Measurements from ENCODE around the gene DPH2.
A peak's percentile ranks its signal among the peaks of the same experiment; 100 is the strongest.

The DPH2 gene

DNA sequence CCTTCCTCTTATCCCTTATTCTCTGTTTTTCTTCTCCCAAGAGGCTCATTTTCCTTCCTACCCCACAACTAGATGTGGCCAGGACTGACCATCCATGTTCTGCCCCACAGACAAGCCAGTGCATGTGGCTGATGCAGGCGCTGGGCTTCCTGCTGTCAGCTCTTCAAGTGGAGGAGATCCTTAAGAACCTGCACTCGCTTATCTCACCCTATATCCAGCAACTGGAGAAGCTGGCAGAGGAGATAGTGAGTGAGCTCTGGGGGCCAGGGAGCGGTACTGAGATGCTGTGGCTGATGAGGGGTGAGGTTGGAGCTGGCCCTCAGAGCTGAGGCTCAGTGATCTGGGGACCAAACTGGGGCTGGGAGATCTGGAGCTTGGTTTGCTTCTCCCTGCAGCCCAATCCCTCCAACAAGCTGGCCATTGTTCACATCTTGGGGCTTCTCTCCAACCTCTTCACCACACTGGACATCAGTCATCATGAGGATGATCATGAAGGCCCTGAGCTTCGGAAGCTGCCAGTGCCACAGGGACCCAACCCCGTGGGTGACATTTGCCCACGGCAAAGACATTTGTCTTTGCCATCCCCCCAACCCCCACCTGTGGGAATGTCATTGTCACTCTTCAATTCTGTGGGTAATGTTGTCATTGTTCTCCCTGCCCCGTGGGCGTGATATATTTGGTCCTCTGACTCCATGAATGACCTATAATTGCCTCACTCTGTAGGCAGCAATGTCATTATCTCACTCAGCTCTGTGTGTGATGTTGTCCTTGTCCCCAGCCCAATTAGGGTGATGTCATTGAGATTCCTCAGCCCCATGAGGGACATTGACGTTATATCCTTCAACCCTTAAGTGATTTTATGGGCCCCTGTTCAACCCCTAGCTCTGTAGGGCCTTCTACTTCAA is 11.2 kb upstream of the DPH2 start:
- H3K4me2 ChIP-seq (ENCODE audit: low read length): no peak overlapping the region
- no peaks in the 10 kb centered on the region for H3K9me3 ChIP-seq (replicated peaks; ENCODE audit: low read length)
- no peaks in the 10 kb centered on the region for H3K4me1 ChIP-seq (ENCODE audit: control insufficient read depth, insufficient read depth, low read length)
- peaks cover 51% of the 10 kb centered on the region for H3K36me3 ChIP-seq (ENCODE audit: insufficient read depth, low read length)
- H3K4me3 ChIP-seq (ENCODE audit: low read length): no peak overlapping the region
- H3K9ac ChIP-seq (ENCODE audit: low read depth, low read length): no peak overlapping the region
- no peaks in the 10 kb centered on the region for H3K27me3 ChIP-seq (ENCODE audit: control insufficient read depth, insufficient read depth, low read length)

DNA sequence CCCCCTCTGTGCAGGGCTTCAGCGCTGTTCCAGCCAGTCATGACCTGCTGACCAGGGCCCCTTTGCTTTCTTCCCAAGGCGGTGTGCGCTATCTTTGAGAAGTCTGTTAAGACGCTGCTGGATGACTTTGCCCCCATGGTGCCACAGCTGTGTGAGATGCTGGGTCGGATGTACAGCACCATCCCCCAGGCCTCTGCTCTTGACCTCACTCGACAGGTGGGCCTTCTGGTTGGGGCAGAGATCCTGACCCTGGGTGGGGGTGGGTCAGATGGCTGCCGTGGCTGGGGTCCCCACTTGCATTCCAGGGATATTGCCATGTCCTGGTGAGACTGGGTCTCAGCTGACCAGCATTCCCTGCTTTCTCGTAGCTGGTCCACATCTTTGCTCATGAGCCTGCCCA is 9.0 kb upstream of the DPH2 start:
- H3K4me1 ChIP-seq (ENCODE audit: control insufficient read depth, insufficient read depth, low read length): no peaks in the 10 kb centered on the region
- no peak overlapping the region for H3K4me3 ChIP-seq (ENCODE audit: low read length)
- H3K9ac ChIP-seq (ENCODE audit: low read depth, low read length): no peak overlapping the region
- no peak overlapping the region for H3K4me2 ChIP-seq (ENCODE audit: low read length)
- H3K36me3 ChIP-seq (ENCODE audit: insufficient read depth, low read length): peaks cover 62% of the 10 kb centered on the region
- no peaks in the 10 kb centered on the region for H3K9me3 ChIP-seq (replicated peaks; ENCODE audit: low read length)
- no peaks in the 10 kb centered on the region for H3K27me3 ChIP-seq (ENCODE audit: control insufficient read depth, insufficient read depth, low read length)

DNA sequence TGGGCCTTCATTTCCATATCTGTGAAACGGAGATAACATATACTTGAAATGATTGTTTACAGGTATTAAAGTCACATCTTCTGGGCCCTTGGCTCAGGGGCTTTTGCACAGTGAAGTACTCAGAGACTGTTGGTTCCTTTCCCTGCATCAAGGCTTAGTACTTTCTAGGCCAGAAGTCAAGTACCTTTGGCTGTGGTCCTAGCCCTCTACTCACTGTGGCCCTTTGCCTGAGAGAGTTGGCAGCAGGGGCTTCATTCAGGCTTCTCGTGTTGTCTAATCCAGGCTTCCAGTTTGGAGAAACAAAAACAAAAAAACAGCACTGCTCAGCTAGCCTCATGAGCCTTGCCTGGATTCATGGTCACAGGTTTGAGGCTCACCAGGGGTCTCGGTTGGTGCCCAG is 8.1 kb upstream of the DPH2 start:
- Histone ChIP-seq H3K9me3 (replicated peaks; ENCODE audit: low read length) (no peaks in the 10 kb centered on the region), H3K36me3 (ENCODE audit: insufficient read depth, low read length) (peaks cover 62% of the 10 kb centered on the region), H3K27me3 (ENCODE audit: control insufficient read depth, insufficient read depth, low read length) (no peaks in the 10 kb centered on the region), H3K4me2 (ENCODE audit: low read length) (no peak overlapping the region), H3K4me3 (ENCODE audit: low read length) (no peak overlapping the region), H3K4me1 (ENCODE audit: control insufficient read depth, insufficient read depth, low read length) (no peaks in the 10 kb centered on the region), H3K9ac (ENCODE audit: low read depth, low read length) (no peak overlapping the region)

DNA sequence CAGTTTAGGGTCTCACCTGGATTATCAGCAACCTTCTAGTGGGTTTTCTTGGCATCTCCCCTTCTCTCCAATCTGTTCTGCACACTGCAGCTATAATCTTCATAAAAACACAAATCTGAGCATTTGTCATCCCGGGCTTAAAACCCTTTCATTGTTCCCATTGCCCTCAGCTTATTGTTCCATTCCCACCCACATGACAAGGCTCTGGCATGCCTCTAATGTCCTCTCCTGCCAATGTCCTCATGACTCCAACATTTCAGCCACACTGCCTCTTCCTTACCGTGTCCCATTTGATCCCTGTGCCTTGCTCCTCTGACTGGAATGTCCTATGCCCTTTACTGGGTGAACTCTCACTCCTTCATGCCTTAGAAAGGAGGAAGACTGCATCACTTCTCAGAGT is 7.5 kb upstream of the DPH2 start:
- H3K9me3 ChIP-seq (replicated peaks; ENCODE audit: low read length): no peaks in the 10 kb centered on the region
- H3K36me3 ChIP-seq (ENCODE audit: insufficient read depth, low read length): peaks cover 55% of the 10 kb centered on the region
- no peak overlapping the region for H3K4me2 ChIP-seq (ENCODE audit: low read length)
- no peak overlapping the region for H3K4me3 ChIP-seq (ENCODE audit: low read length)
- no peaks in the 10 kb centered on the region for H3K27me3 ChIP-seq (ENCODE audit: control insufficient read depth, insufficient read depth, low read length)
- H3K9ac ChIP-seq (ENCODE audit: low read depth, low read length): no peak overlapping the region
- H3K4me1 ChIP-seq (ENCODE audit: control insufficient read depth, insufficient read depth, low read length): no peaks in the 10 kb centered on the region

DNA sequence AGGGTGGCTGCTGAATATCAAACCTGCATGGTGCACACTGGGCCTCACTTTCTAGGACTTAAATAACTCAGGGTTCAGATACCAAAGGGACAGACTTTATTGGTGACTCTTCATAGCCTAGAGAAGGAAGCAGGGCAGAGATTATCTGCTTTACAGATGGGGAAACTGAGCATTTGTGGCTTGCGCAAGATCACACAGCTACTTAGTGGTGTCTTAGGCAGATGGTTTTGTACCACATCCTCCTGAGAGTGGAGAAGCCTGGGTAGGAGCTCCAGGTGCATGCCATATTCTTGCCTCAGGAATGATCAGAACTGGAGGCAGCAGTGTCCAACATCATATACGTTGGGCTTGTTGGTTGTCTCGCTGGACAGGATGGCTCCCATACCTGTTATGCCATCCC is 6.8 kb upstream of the DPH2 start:
- Histone ChIP-seq H3K4me2 (ENCODE audit: low read length) (no peak overlapping the region), H3K4me1 (ENCODE audit: control insufficient read depth, insufficient read depth, low read length) (no peaks in the 10 kb centered on the region), H3K9ac (ENCODE audit: low read depth, low read length) (no peak overlapping the region), H3K4me3 (ENCODE audit: low read length) (no peak overlapping the region), H3K9me3 (replicated peaks; ENCODE audit: low read length) (no peaks in the 10 kb centered on the region), H3K27me3 (ENCODE audit: control insufficient read depth, insufficient read depth, low read length) (no peaks in the 10 kb centered on the region), H3K36me3 (ENCODE audit: insufficient read depth, low read length) (peaks cover 53% of the 10 kb centered on the region)

DNA sequence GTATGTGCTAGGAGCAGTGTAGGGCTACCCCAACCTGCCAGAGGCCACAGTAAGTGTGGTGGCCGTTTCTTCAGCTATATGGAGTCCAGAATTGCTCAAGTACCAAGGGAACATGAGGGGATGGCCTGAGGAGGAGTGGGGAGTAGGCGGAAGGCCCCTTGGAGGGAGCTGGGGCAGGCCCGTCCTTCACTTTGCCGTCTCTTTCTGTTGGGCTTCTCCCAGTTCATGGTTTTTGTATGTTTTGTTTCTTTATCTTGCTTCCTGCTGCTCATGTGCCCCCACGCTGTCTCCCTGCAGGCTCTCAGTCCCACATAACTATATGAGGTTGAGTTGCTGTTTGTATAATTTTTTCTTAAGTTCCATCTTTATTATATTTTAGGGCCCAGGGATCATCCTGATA is 5.9 kb upstream of the DPH2 start:
- Histone ChIP-seq H3K9ac (ENCODE audit: low read depth, low read length) (no peak overlapping the region), H3K4me3 (ENCODE audit: low read length) (no peak overlapping the region), H3K4me2 (ENCODE audit: low read length) (no peak overlapping the region), H3K9me3 (replicated peaks; ENCODE audit: low read length) (no peaks in the 10 kb centered on the region), H3K36me3 (ENCODE audit: insufficient read depth, low read length) (peaks cover 47% of the 10 kb centered on the region), H3K4me1 (ENCODE audit: control insufficient read depth, insufficient read depth, low read length) (no peaks in the 10 kb centered on the region), H3K27me3 (ENCODE audit: control insufficient read depth, insufficient read depth, low read length) (no peaks in the 10 kb centered on the region)

DNA sequence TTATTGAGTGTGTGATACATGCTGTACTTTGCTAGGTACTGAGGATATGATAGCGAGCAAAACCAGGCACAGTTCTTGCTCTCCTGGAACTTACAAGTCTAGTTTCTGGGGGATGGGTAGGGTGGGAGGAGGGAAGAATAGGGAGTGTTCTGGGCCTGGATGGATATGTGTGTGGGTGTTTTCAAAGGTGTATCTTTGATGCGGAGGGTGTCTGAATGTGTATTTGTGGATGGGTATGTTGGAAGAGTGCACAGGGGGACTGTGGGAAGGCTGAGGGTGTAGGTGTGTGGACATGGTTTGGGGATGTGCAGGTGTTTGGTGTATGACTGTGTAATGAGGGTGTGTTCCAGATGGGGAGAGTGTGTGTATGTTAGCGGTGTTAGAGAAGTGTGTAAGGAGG is 4.5 kb upstream of the DPH2 start:
- H3K4me1 ChIP-seq (ENCODE audit: control insufficient read depth, insufficient read depth, low read length): no peaks in the 10 kb centered on the region
- no peak overlapping the region for H3K9ac ChIP-seq (ENCODE audit: low read depth, low read length)
- no peaks in the 10 kb centered on the region for H3K27me3 ChIP-seq (ENCODE audit: control insufficient read depth, insufficient read depth, low read length)
- no peaks in the 10 kb centered on the region for H3K9me3 ChIP-seq (replicated peaks; ENCODE audit: low read length)
- H3K4me3 ChIP-seq (ENCODE audit: low read length): no peak overlapping the region
- peaks cover 36% of the 10 kb centered on the region for H3K36me3 ChIP-seq (ENCODE audit: insufficient read depth, low read length)
- no peak overlapping the region for H3K4me2 ChIP-seq (ENCODE audit: low read length)

DNA sequence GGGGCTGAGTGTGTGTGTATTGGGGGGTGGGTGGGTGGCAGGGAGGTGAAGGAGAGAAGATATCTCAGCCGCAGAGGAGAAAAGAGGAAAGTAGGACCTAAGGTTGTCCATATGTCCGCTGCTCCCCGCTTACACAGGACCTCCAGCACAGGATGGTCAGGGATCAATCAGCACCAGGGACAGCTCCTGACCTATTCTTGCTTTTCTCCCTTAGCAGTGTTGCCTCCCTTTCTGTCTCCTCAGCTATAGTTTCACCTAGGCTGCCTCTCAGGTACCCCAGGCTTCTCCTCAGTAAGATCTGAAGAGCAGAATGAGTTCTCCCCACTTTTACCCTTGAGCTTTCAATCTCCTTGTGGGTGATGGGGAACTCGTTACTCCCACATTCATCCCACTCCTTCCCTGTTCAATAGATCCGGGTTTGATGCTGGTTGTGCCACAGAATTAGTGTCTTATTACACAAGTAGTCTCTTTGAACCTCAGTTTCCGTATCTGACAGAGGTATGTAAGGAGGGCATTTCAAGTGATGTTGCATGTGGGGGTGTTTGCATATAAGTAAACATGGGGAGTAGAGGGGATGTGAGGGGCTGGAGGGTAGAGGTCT is 1.4 kb upstream of the DPH2 start:
- no peaks in the 10 kb centered on the region for H3K9me3 ChIP-seq (replicated peaks; ENCODE audit: low read length)
- H3K27me3 ChIP-seq (ENCODE audit: control insufficient read depth, insufficient read depth, low read length): no peaks in the 10 kb centered on the region
- H3K36me3 ChIP-seq (ENCODE audit: insufficient read depth, low read length): peaks cover 31% of the 10 kb centered on the region
- H3K4me1 ChIP-seq (ENCODE audit: control insufficient read depth, insufficient read depth, low read length): peaks cover 6% of the 10 kb centered on the region
- H3K4me2 ChIP-seq (ENCODE audit: low read length): no peak overlapping the region
- no peak overlapping the region for H3K9ac ChIP-seq (ENCODE audit: low read depth, low read length)
- no peak overlapping the region for H3K4me3 ChIP-seq (ENCODE audit: low read length)

DNA sequence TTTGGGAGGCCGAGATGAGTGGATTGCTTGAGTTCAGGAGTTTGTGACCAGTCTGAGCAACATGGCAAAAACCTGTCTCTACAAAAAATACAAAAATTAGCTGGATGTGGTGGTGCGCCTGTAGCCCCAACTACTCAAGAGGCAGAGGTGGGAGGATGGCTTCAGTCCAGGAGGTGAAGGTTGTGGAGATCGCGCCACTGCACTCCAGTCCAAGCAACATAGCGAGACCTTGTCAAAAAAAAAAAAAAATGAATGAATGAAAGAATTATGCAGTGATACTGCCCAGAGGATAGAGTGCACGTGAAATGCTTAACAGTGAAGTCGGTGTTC is 429 bp upstream of the DPH2 start:
- peaks cover 23% of the 10 kb centered on the region for H3K36me3 ChIP-seq (ENCODE audit: insufficient read depth, low read length)
- H3K27me3 ChIP-seq (ENCODE audit: control insufficient read depth, insufficient read depth, low read length): no peaks in the 10 kb centered on the region
- peak overlapping the region; percentile 71 for H3K4me2 ChIP-seq (ENCODE audit: low read length)
- H3K9ac ChIP-seq (ENCODE audit: low read depth, low read length): no peak overlapping the region
- peak overlapping the region; percentile 49 for H3K4me3 ChIP-seq (ENCODE audit: low read length)
- H3K4me1 ChIP-seq (ENCODE audit: control insufficient read depth, insufficient read depth, low read length): peaks cover 12% of the 10 kb centered on the region
- H3K9me3 ChIP-seq (replicated peaks; ENCODE audit: low read length): no peaks in the 10 kb centered on the region

DNA sequence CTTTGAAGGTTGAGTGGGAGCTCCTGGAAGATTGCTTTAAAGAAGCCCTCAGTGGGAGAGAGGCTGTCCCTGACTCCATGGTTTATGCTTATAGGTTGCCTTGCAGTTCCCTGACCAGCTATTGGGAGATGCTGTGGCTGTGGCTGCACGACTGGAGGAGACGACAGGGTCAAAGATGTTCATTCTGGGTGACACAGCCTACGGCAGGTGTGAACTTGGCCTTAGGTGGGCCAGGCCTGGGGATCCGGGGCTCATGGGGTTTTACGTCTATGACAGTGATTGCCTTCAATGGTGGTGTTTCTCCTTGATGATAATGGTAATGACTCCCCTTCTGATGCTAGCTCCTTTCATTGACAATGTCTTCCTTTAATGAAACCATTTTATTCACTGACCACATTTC is 692 bp downstream of the DPH2 start:
- Histone ChIP-seq H3K9me3 (replicated peaks; ENCODE audit: low read length) (no peaks in the 10 kb centered on the region), H3K4me3 (ENCODE audit: low read length) (peak overlapping the region; percentile 91), H3K4me1 (ENCODE audit: control insufficient read depth, insufficient read depth, low read length) (peaks cover 14% of the 10 kb centered on the region), H3K4me2 (ENCODE audit: low read length) (peak overlapping the region; percentile 89), H3K9ac (ENCODE audit: low read depth, low read length) (peak overlapping the region; percentile 87), H3K27me3 (ENCODE audit: control insufficient read depth, insufficient read depth, low read length) (no peaks in the 10 kb centered on the region), H3K36me3 (ENCODE audit: insufficient read depth, low read length) (peaks cover 19% of the 10 kb centered on the region)

DNA sequence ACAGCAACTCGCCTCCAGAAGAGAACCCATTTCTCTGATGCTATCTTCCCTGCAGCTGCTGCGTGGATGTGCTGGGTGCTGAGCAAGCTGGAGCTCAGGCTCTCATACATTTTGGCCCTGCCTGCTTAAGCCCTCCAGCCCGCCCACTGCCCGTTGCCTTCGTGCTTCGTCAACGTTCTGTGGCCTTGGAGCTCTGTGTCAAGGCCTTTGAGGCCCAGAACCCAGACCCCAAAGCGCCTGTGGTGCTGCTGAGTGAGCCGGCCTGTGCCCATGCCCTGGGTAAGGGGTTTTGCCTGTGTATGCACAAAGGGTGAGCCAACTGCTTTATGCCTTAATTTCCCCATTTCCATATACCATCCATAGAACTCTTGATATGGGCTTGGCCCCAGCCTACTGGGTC is 1.1 kb downstream of the DPH2 start:
- Histone ChIP-seq H3K27me3 (ENCODE audit: control insufficient read depth, insufficient read depth, low read length) (no peaks in the 10 kb centered on the region), H3K9me3 (replicated peaks; ENCODE audit: low read length) (no peaks in the 10 kb centered on the region), H3K9ac (ENCODE audit: low read depth, low read length) (no peak overlapping the region), H3K4me1 (ENCODE audit: control insufficient read depth, insufficient read depth, low read length) (peaks cover 16% of the 10 kb centered on the region), H3K4me2 (ENCODE audit: low read length) (peak overlapping the region; percentile 89), H3K4me3 (ENCODE audit: low read length) (peak overlapping the region; percentile 91), H3K36me3 (ENCODE audit: insufficient read depth, low read length) (peaks cover 19% of the 10 kb centered on the region)

Data from skeletal muscle satellite cell (primary cell).